GM12878 (cell line): Measurements from ENCODE around the gene OTOG. TPM values are rescaled to one million over a fixed set of nuclear protein-coding genes. Genes with fewer than 3 reads are reported as not detected.

ENCODE experiments used
- BRCA1 ChIP-seq: IDR thresholded peaks from 2 replicates; pipeline ENCODE4 v1.6.1; 2011; ENCODE audit warnings: low read depth, low read length, improper control_type of control experiment
- IKZF2 ChIP-seq, 2 experiments: fragments of 450-650 bp; IDR thresholded peaks; 2 replicates each; pipeline ENCODE4 v1.6.1; 2017; ENCODE audit warnings: mild to moderate bottlenecking in 2 of 2, moderate library complexity in 2 of 2
- NFIC ChIP-seq: IDR thresholded peaks from 2 replicates; pipeline ENCODE4 v1.6.1; 2012; ENCODE audit warnings: low read depth, mild to moderate bottlenecking, inconsistent platforms, low read length, moderate library complexity
- NR2C2 ChIP-seq: IDR thresholded peaks from 2 replicates; pipeline ENCODE4 v1.6.1; 2011; ENCODE audit warnings: borderline replicate concordance, low read depth; ENCODE audit not compliant: control insufficient read depth, insufficient read length
- RELA ChIP-seq: fragments of 450-650 bp; IDR thresholded peaks from 2 replicates; pipeline ENCODE4 v1.8.0; 2014; ENCODE audit warnings: borderline replicate concordance; ENCODE audit not compliant: partially characterized antibody
- USF1 ChIP-seq: IDR thresholded peaks from 2 replicates; pipeline ENCODE4 v1.6.1; 2011; ENCODE audit warnings: borderline replicate concordance, low read depth, mild to moderate bottlenecking, moderate library complexity, mixed read lengths, low read length; ENCODE audit not compliant: insufficient read depth; ENCODE audit errors: extremely low read length
- polyA plus RNA-seq, 11 experiments: library from polyadenylated mRNA; depleted of rRNA in 4 of 11; unstranded in 6 of 11; stranded (reverse) in 5 of 11; fragments of >200 nt; fragmentation: Nextera tagmentation in 4 of 11; fragmentation: Illumina TruSeq in 1 of 11; extraction: Ambion mirVana in 4 of 11; extraction: Trizol in 1 of 11; gene quantifications; 1 replicate in 1 of 11; 2 replicates in 10 of 11; pipeline versions ENCODE4 v1.2.1 to v1.2.3, GENCODE V29; 2011 to 2016; ENCODE audit warnings: inconsistent platforms in 2 of 11, missing spikeins in 2 of 11, low read depth in 1 of 11
- total RNA-seq, 4 experiments: library from RNA; depleted of rRNA in 3 of 4; stranded (reverse); fragments of >200 nt in 3 of 4; fragmentation: Illumina TruSeq in 1 of 4; extraction: Trizol in 1 of 4; gene quantifications; 2 replicates each; pipeline versions ENCODE4 v1.2.1 to v1.2.3, GENCODE V29; 2013 to 2021
- TF ChIP-seq, protein P1 (sequence below): fragments of 450-650 bp; formaldehyde crosslinking; IDR thresholded peaks from 2 replicates; pipeline ENCODE4 v1.4.0; 2020; ENCODE audit warnings: mild to moderate bottlenecking, moderate library complexity
- TF ChIP-seq, protein P2 (sequence below): fragments of 450-650 bp; IDR thresholded peaks from 2 replicates; pipeline ENCODE4 v1.6.1; 2016; ENCODE audit warnings: mild to moderate bottlenecking
- TF ChIP-seq, protein P3 (sequence below): fragments of 450-650 bp; IDR thresholded peaks from 2 replicates; pipeline ENCODE4 v1.6.1; 2017; ENCODE audit warnings: antibody characterized with exemption, mild to moderate bottlenecking, moderate library complexity

OTOG gene
- total and polyA plus RNA-seq, 10 of the 15 experiments (the other 5 are each of a cell fraction or from before 2014, with no cell fraction given) = not detected

DNA sequence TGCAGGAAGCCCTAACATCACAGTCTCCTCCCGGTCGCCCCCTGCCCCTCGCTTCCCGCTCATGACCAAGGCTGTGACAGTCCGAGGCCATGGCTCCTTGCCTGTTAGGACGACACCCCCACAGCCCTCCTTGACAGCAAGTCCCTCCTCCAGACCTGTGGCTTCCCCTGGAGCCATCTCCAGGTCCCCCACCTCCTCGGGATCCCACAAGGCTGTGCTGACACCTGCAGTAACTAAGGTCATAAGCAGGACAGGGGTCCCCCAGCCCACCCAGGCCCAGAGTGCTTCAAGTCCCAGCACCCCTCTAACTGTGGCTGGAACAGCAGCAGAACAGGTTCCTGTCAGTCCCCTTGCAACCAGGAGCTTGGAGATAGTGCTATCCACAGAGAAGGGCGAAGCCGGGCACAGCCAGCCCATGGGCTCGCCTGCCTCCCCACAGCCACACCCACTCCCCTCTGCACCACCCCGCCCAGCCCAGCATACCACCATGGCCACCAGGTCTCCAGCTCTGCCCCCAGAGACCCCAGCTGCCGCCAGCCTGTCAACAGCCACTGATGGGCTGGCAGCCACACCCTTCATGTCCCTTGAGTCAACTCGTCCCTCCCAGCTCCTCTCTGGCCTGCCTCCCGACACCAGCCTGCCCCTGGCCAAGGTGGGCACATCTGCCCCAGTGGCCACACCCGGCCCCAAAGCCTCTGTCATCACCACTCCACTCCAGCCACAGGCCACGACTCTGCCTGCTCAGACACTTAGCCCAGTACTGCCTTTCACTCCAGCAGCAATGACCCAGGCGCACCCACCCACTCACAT lies 63.2 kb downstream of the OTOG start (continued):
- TF ChIP-seq, protein P1, sequence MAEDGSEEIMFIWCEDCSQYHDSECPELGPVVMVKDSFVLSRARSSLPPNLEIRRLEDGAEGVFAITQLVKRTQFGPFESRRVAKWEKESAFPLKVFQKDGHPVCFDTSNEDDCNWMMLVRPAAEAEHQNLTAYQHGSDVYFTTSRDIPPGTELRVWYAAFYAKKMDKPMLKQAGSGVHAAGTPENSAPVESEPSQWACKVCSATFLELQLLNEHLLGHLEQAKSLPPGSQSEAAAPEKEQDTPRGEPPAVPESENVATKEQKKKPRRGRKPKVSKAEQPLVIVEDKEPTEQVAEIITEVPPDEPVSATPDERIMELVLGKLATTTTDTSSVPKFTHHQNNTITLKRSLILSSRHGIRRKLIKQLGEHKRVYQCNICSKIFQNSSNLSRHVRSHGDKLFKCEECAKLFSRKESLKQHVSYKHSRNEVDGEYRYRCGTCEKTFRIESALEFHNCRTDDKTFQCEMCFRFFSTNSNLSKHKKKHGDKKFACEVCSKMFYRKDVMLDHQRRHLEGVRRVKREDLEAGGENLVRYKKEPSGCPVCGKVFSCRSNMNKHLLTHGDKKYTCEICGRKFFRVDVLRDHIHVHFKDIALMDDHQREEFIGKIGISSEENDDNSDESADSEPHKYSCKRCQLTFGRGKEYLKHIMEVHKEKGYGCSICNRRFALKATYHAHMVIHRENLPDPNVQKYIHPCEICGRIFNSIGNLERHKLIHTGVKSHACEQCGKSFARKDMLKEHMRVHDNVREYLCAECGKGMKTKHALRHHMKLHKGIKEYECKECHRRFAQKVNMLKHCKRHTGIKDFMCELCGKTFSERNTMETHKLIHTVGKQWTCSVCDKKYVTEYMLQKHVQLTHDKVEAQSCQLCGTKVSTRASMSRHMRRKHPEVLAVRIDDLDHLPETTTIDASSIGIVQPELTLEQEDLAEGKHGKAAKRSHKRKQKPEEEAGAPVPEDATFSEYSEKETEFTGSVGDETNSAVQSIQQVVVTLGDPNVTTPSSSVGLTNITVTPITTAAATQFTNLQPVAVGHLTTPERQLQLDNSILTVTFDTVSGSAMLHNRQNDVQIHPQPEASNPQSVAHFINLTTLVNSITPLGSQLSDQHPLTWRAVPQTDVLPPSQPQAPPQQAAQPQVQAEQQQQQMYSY (CRISPR knock-in tag) = no peak
- TF ChIP-seq USF1 = no peak
- TF ChIP-seq RELA = no peak
- TF ChIP-seq, protein P2, sequence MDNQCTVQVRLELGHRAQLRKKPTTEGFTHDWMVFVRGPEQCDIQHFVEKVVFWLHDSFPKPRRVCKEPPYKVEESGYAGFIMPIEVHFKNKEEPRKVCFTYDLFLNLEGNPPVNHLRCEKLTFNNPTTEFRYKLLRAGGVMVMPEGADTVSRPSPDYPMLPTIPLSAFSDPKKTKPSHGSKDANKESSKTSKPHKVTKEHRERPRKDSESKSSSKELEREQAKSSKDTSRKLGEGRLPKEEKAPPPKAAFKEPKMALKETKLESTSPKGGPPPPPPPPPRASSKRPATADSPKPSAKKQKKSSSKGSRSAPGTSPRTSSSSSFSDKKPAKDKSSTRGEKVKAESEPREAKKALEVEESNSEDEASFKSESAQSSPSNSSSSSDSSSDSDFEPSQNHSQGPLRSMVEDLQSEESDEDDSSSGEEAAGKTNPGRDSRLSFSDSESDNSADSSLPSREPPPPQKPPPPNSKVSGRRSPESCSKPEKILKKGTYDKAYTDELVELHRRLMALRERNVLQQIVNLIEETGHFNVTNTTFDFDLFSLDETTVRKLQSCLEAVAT = no peak
- TF ChIP-seq NFIC = no peak
- TF ChIP-seq NR2C2 = no peak
- no peak for TF ChIP-seq BRCA1
- TF ChIP-seq IKZF2 (IDR thresholded peaks at IDR 0.05) = no peak
- TF ChIP-seq, protein P3, sequence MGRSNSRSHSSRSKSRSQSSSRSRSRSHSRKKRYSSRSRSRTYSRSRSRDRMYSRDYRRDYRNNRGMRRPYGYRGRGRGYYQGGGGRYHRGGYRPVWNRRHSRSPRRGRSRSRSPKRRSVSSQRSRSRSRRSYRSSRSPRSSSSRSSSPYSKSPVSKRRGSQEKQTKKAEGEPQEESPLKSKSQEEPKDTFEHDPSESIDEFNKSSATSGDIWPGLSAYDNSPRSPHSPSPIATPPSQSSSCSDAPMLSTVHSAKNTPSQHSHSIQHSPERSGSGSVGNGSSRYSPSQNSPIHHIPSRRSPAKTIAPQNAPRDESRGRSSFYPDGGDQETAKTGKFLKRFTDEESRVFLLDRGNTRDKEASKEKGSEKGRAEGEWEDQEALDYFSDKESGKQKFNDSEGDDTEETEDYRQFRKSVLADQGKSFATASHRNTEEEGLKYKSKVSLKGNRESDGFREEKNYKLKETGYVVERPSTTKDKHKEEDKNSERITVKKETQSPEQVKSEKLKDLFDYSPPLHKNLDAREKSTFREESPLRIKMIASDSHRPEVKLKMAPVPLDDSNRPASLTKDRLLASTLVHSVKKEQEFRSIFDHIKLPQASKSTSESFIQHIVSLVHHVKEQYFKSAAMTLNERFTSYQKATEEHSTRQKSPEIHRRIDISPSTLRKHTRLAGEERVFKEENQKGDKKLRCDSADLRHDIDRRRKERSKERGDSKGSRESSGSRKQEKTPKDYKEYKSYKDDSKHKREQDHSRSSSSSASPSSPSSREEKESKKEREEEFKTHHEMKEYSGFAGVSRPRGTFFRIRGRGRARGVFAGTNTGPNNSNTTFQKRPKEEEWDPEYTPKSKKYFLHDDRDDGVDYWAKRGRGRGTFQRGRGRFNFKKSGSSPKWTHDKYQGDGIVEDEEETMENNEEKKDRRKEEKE = no peak
